ENCODE data around the gene PSAPL1. TPM values are rescaled to one million over a fixed set of nuclear protein-coding genes. Genes with fewer than 3 reads are reported as not detected.

The PSAPL1 gene, protein sequence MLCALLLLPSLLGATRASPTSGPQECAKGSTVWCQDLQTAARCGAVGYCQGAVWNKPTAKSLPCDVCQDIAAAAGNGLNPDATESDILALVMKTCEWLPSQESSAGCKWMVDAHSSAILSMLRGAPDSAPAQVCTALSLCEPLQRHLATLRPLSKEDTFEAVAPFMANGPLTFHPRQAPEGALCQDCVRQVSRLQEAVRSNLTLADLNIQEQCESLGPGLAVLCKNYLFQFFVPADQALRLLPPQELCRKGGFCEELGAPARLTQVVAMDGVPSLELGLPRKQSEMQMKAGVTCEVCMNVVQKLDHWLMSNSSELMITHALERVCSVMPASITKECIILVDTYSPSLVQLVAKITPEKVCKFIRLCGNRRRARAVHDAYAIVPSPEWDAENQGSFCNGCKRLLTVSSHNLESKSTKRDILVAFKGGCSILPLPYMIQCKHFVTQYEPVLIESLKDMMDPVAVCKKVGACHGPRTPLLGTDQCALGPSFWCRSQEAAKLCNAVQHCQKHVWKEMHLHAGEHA
- not detected for total RNA-seq

- no peak for DNase-seq
Measured at GRCh38 chr4:7434766-7435150, at the start of gene PSAPL1. Gene PSAPL1 (minus strand): TSS chr4:7434930. CDS start chr4:7434879, 51 bp downstream.

DNA sequence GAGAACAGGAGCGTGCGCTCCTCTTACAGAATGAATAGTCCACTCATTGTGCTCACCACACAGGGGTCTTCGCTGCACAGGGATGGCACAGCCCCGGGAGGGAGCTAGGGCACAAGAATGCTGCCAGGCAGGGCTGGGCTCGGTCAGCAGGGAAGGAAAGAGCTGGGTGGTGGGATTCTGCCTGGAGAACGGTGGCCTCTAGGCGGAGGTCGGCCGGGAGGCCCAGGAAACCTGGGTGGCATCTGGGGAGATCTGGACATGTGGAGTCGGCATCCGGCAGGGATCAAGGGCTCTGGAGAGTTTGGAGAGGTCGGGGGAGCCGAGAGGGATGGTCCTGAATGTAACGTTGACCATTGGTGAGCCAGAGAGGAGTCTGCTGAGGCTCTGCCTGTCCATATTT, 46.5 kb upstream of the PSAPL1 start:
- DNase-seq = no peak

- DNase-seq = no peak
Measured at GRCh38 chr4:7480423-7480822, 45.7 kb upstream of the PSAPL1 start.

DNA sequence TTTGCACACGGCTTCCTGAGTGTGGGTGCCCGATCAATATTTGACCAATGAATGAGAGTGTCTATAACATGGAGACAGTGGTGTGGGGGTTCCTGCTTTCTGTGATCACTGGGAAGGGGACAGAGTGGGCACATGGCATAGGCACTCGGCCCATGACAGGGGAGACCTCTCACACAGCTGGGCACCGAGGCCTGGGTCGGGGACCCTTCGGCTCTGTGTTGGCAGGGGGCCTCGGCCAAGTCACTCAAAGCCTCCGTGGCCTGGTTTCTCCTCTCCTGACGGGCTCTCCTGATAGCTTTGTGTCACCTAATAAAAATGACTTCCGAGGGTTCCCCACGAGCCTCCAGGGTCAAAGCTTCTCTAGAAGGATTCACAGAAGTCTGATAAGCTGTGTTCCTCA, 43.9 kb upstream of the PSAPL1 start:
- DNase-seq = no peak

DNA sequence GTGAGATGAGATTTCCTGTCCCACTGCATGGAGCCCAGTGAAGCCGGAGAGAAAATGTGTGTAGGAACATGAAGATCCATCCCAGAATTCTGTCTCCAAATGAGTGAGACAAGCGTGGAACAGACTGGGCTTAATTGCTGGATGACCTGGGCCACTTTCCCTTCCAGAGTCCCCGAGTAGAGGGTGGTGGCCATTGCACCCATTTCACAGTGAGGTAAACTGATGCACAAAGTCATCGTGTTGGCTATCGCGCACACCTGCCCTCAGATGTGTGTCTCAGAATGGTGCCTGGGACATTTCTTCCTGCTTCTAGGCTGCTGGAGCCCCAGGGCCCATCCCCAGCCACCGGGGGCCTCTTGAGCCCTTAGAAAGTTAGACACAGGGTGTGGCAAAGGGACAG, 43.0 kb upstream of the PSAPL1 start:
- DNase-seq = no peak

GRCh38 chr4:7476820-7477219, 42.1 kb upstream of the PSAPL1 start:
- DNase-seq = no peak

DNA sequence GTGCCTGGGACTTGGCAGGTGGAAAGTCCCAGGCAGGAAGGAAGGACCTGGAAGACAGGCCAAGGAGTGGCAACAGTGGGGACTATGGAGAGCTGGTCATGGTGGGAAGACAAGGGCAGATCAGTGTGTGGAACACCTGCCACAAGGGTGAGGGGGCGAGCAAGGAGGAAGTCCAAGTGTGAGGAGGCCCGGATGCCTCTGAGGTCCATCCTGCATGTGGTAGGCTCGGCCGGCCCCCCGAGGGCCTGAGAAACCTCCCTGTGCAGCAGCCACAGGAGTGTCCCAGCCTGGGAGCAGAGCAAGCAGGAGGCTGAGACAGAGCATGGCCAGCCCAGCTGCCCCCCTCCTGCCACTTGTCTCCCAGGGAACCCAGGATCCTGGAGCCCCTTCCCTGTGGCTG, 40.5 kb upstream of the PSAPL1 start:
- DNase-seq = no peak

- no peak for DNase-seq
Measured at GRCh38 chr4:7474320-7474719, 39.6 kb upstream of the PSAPL1 start.

GRCh38 chr4:7473081-7473480, 38.4 kb upstream of the PSAPL1 start:
- no peak for DNase-seq

- DNase-seq = no peak
Measured at GRCh38 chr4:7472442-7473013, 37.8 kb upstream of the PSAPL1 start.

GRCh38 chr4:7470522-7471128, 35.9 kb upstream of the PSAPL1 start:
- DNase-seq = no peak

GRCh38 chr4:7470111-7470510, 35.4 kb upstream of the PSAPL1 start:
- DNase-seq = no peak

DNA sequence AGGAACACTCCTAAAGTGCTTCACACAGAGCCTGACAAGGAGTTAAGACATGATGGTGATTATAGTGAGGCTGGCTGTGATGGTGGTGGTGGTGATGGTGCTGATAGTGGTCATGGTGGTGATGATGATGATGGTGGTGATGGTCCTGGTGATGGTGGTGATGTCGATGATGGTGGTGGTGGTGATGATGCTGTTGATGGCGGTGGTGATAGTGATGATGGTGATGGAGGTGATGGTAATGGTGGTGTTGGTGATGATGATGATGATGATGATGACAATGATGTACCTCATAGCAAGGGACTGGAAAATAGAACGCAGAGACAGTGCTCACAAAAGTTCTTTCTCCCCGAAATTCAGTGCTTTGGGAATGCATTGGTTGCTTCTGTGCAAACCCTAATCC, 34.3 kb upstream of the PSAPL1 start:
- DNase-seq = no peak

GRCh38 chr4:7467471-7467870, 32.7 kb upstream of the PSAPL1 start:
- DNase-seq = no peak

- DNase-seq = no peak
Measured at GRCh38 chr4:7466904-7467303, 32.2 kb upstream of the PSAPL1 start.

DNA sequence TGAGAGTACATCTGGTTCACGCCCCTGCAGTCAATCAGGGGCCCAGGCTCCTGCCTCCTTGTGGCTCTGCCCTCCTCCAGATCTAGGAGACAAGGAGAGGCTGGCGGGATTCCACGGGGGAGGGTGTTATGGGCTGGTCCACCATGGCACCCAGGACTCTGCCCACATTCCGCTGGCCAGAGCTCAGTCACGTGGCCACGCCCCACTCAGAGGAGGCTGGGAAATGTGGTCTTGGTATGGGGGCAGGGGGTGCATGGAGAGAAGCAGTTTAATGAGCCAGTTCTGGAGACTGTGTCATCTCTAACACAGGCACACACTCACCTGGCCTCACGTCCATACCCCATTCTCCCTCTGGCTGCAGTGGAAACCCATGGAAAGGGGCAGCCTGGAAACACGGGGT, 31.5 kb upstream of the PSAPL1 start:
- DNase-seq = no peak

- no peak for DNase-seq
Measured at GRCh38 chr4:7465017-7465416, 30.3 kb upstream of the PSAPL1 start.

DNA sequence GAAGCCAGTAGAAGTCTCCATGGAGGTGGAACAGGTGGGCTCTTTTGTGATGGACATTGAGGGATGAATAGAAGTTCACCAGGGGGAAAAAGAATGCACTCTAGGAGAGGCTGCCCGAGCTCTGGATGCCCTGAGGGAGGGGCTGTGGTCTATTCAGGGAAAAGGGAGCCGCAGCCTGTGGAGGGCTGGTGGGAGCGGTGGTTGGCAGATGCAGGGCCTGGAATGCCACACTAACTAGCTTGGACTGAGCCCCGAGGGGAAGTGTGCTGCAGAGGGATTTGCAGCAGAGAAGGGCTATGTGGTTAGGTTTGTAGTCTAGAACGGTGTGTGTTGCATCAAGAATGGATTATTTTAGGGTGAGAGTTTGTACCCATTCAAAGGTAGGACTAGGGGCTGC, 29.5 kb upstream of the PSAPL1 start:
- DNase-seq = no peak

GRCh38 chr4:7463566-7464258, 29.0 kb upstream of the PSAPL1 start:
- DNase-seq = no peak

- no peak for DNase-seq
Measured at GRCh38 chr4:7462509-7462971, 27.8 kb upstream of the PSAPL1 start.

DNA sequence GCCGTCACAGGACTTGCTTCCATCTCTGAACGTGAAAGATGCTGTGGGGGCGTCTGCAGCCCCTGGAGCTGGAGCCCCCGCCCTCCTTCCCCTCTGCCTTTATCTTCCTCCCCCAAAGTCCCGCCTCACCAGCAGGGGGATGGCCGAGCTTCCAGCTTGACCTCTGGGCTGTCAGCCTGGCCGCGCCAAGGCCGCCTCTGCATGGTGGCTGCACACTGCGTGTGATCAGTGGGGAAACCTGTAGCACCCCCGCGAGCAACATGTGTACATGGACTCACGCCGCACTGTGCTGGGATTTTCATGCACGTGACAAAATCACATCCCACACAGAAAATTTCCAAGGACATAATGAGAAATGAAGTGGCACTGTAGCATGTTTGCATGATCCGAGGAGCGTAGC, 26.5 kb upstream of the PSAPL1 start:
- no peak for DNase-seq

- no peak for DNase-seq
Measured at GRCh38 chr4:7460566-7460965, 25.8 kb upstream of the PSAPL1 start.

- DNase-seq = no peak
Measured at GRCh38 chr4:7459471-7459870, 24.7 kb upstream of the PSAPL1 start.

Data from effector CD4-positive, alpha-beta T cell (primary cell).